H1 (cell line): ENCODE data around the gene PACSIN1. TPM values are rescaled to one million over a fixed set of nuclear protein-coding genes. Genes with fewer than 3 reads are reported as not detected.
A peak's percentile ranks its signal among the peaks of the same experiment; 100 is the strongest.

ENCODE experiments used
- CTCF ChIA-PET: fragments of 300-600 bp; sonication (Branson Sonifier 250); formaldehyde crosslinking; loops from one replicate; lab custom pipeline; 2021; ENCODE audit not compliant: partially characterized antibody; lab: Charles Lee
- POLR2A ChIA-PET: fragments of 300-600 bp; sonication (Branson Sonifier 250); formaldehyde crosslinking; loops from one replicate; lab custom pipeline; 2021; ENCODE audit warnings: inconsistent platforms; ENCODE audit not compliant: partially characterized antibody; lab: Charles Lee
- DNase-seq, 2 experiments: peaks; one replicate each; pipeline versions ENCODE4 v3.0.0 to v3.0.0-alpha.2; 2010 to 2022; ENCODE audit warnings: low spot score in 2 of 2, low read depth in 1 of 2, mixed read lengths in 1 of 2
- FAIRE-seq: peaks from 2 replicates; lab custom pipeline; 2011; peaks lifted over from hg19 to GRCh38; lab: Jason Lieb, UNC
- H2AFZ ChIP-seq: 2 replicates; pipeline ENCODE4 v1.8.1; 2012; ENCODE audit warnings: low read length, inconsistent platforms
- H2AK5ac ChIP-seq: 2 replicates; pipeline ENCODE4 v1.6.1; 2013; ENCODE audit warnings: low read depth, low read length
- H2BK120ac ChIP-seq: replicated peaks from 2 replicates; pipeline ENCODE3; 2013; ENCODE audit warnings: low read depth, low read length, inconsistent platforms
- H2BK12ac ChIP-seq: 2 replicates; pipeline ENCODE4 v1.6.1; 2013; ENCODE audit warnings: low read depth, low read length
- H2BK15ac ChIP-seq: 2 replicates; pipeline ENCODE4 v1.6.1; 2013; ENCODE audit warnings: low read length
- H2BK20ac ChIP-seq: 2 replicates; pipeline ENCODE4 v1.6.1; 2013; ENCODE audit warnings: low read length
- H2BK5ac ChIP-seq: 2 replicates; pipeline ENCODE4 v1.6.1; 2013; ENCODE audit warnings: low read depth, low read length
- H3K14ac ChIP-seq: 2 replicates; pipeline ENCODE4 v1.6.1; 2013; ENCODE audit warnings: inconsistent platforms; ENCODE audit not compliant: insufficient read length
- H3K18ac ChIP-seq: 2 replicates; pipeline ENCODE4 v1.6.1; 2013; ENCODE audit warnings: low read length; ENCODE audit errors: extremely low read depth
- H3K23ac ChIP-seq: 2 replicates; pipeline ENCODE4 v1.6.1; 2013; ENCODE audit warnings: inconsistent platforms; ENCODE audit not compliant: insufficient read length
- H3K23me2 ChIP-seq: 2 replicates; pipeline ENCODE4 v1.6.1; 2013; ENCODE audit warnings: low read depth, low read length
- H3K27ac ChIP-seq: 2 replicates; pipeline ENCODE4 v1.6.1; 2011; ENCODE audit warnings: low read depth, low read length, inconsistent platforms
- H3K27me3 ChIP-seq, 4 experiments: replicated peaks in 1 of 4; 1 replicate in 1 of 4; 2 replicates in 3 of 4; pipeline versions ENCODE4 v1.6.1 to v1.8.1; 2011 to 2013; ENCODE audit warnings: low read length in 3 of 4, mild to moderate bottlenecking in 3 of 4, inconsistent platforms in 2 of 4, mixed read lengths in 2 of 4, moderate library complexity in 1 of 4; ENCODE audit not compliant: control insufficient read depth in 3 of 4, insufficient read depth in 3 of 4; ENCODE audit errors: extremely low read depth in 1 of 4
- H3K36me3 ChIP-seq, 4 experiments: 2 replicates each; pipeline versions ENCODE4 v1.6.1 to v1.8.1; 2011 to 2013; ENCODE audit warnings: mild to moderate bottlenecking in 4 of 4, low read length in 3 of 4, moderate library complexity in 2 of 4, control low read depth in 1 of 4, inconsistent platforms in 1 of 4; ENCODE audit not compliant: insufficient read depth in 4 of 4, control insufficient read depth in 2 of 4
- H3K4ac ChIP-seq: replicated peaks from 2 replicates; pipeline ENCODE3; 2013; ENCODE audit warnings: low read length, low read depth, mixed read lengths, inconsistent platforms; ENCODE audit not compliant: insufficient read length
- H3K4me1 ChIP-seq, 4 experiments: replicated peaks in 1 of 4; 1 replicate in 1 of 4; 2 replicates in 3 of 4; pipeline versions ENCODE4 v1.6.1 to v1.8.1; 2011 to 2013; ENCODE audit warnings: low read length in 3 of 4, inconsistent platforms in 2 of 4, mixed read lengths in 1 of 4; ENCODE audit not compliant: insufficient read depth in 4 of 4, control insufficient read depth in 3 of 4
- H3K4me2 ChIP-seq, 2 experiments: 2 replicates each; pipeline versions ENCODE4 v1.6.1 to v1.8.1; 2011 to 2013; ENCODE audit warnings: low read depth in 2 of 2, low read length in 2 of 2, control low read depth in 1 of 2, inconsistent platforms in 1 of 2, mild to moderate bottlenecking in 1 of 2; ENCODE audit not compliant: insufficient read depth in 1 of 2
- H3K4me3 ChIP-seq, 4 experiments: fragments of 200-600, 300-600 bp in 1 of 4; sonication (generic), shearing (Covaris generic), sonication (Bioruptor Twin) in 1 of 4; 2 replicates each; pipeline versions ENCODE4 v1.5.1 to v1.8.1; 2011 to 2016; ENCODE audit warnings: low read length in 4 of 4, low read depth in 3 of 4, control low read depth in 2 of 4, inconsistent platforms in 2 of 4, mild to moderate bottlenecking in 2 of 4, mixed read lengths in 1 of 4, moderate library complexity in 1 of 4; ENCODE audit not compliant: insufficient read depth in 2 of 4; ENCODE audit errors: extremely low read depth in 1 of 4
- H3K56ac ChIP-seq: replicated peaks from 2 replicates; pipeline ENCODE3; 2013; ENCODE audit warnings: low read depth, mild to moderate bottlenecking, mixed read lengths, low read length, inconsistent platforms; ENCODE audit not compliant: insufficient read length
- H3K79me1 ChIP-seq: 2 replicates; pipeline ENCODE4 v1.6.1; 2013; ENCODE audit warnings: low read depth, low read length, control low read depth
- H3K79me2 ChIP-seq, 2 experiments: 2 replicates each; pipeline versions ENCODE4 v1.6.1 to v1.8.1; 2012 to 2013; ENCODE audit warnings: low read length in 2 of 2, mild to moderate bottlenecking in 2 of 2, inconsistent platforms in 1 of 2; ENCODE audit not compliant: insufficient read depth in 2 of 2, control insufficient read depth in 1 of 2
- H3K9ac ChIP-seq, 4 experiments: replicated peaks in 1 of 4; 1 replicate in 1 of 4; 2 replicates in 3 of 4; pipeline versions ENCODE4 v1.6.1 to v1.8.1; 2011 to 2013; ENCODE audit warnings: low read depth in 3 of 4, low read length in 3 of 4, control low read depth in 2 of 4, mild to moderate bottlenecking in 2 of 4, moderate library complexity in 2 of 4, inconsistent platforms in 1 of 4; ENCODE audit errors: extremely low read depth in 1 of 4
- H3K9me3 ChIP-seq, 2 experiments: 2 replicates each; pipeline versions ENCODE4 v1.6.1 to v1.8.1; 2012 to 2013; ENCODE audit warnings: mild to moderate bottlenecking in 2 of 2, moderate library complexity in 2 of 2, control low read depth in 1 of 2, inconsistent platforms in 1 of 2, low read depth in 1 of 2, low read length in 1 of 2, mixed read lengths in 1 of 2; ENCODE audit not compliant: insufficient read depth in 2 of 2
- H4K20me1 ChIP-seq, 2 experiments: replicated peaks in 1 of 2; 2 replicates each; pipeline versions ENCODE3 to v1.8.1; 2011 to 2013; ENCODE audit warnings: inconsistent platforms in 2 of 2, low read length in 2 of 2, mild to moderate bottlenecking in 1 of 2; ENCODE audit not compliant: insufficient read depth in 2 of 2, control insufficient read depth in 1 of 2
- H4K5ac ChIP-seq: 2 replicates; pipeline ENCODE4 v1.6.1; 2013; ENCODE audit warnings: low read length, low read depth, mixed read lengths, inconsistent platforms; ENCODE audit not compliant: insufficient read length
- H4K8ac ChIP-seq: 2 replicates; pipeline ENCODE4 v1.8.0; 2013; ENCODE audit warnings: mild to moderate bottlenecking, moderate library complexity, low read length, inconsistent platforms; ENCODE audit not compliant: insufficient read depth; ENCODE audit errors: extremely low read depth
- H4K91ac ChIP-seq: replicated peaks from 2 replicates; pipeline ENCODE3; 2013; ENCODE audit warnings: low read length, mixed read lengths, inconsistent platforms; ENCODE audit not compliant: insufficient read length
- BRCA1 ChIP-seq: IDR thresholded peaks from 2 replicates; pipeline ENCODE4 v1.6.1; 2012; ENCODE audit warnings: low read depth, low read length, improper control_type of control experiment
- CHD2 ChIP-seq: IDR thresholded peaks from 2 replicates; pipeline ENCODE4 v1.6.1; 2012; ENCODE audit warnings: low read length, improper control_type of control experiment
- KDM4A ChIP-seq: IDR thresholded peaks from one replicate; pipeline ENCODE4 v1.7.1; 2012; ENCODE audit warnings: low read depth, mild to moderate bottlenecking, moderate library complexity, low read length, inconsistent platforms; ENCODE audit not compliant: severe bottlenecking
- SP2 ChIP-seq: IDR thresholded peaks from 2 replicates; pipeline ENCODE4 v1.6.1; 2012; ENCODE audit warnings: mild to moderate bottlenecking, low read length, inconsistent platforms
- TAF1 ChIP-seq: IDR thresholded peaks from 2 replicates; pipeline ENCODE4 v1.6.1; 2011; ENCODE audit warnings: mild to moderate bottlenecking, low read depth, low read length
- WGBS, 2 experiments: shearing (Covaris generic) in 1 of 2; methylation state at CpG; one replicate each; pipeline versions ENCODE4 v1.1.6 to v1.1.7; 2013 to 2015; ENCODE audit warnings: low lambda C conversion rate in 2 of 2, mixed read lengths in 2 of 2, inconsistent platforms in 1 of 2, low coverage in 1 of 2, missing lambda C conversion rate in 1 of 2; ENCODE audit not compliant: insufficient replicate concordance in 2 of 2, insufficient coverage in 1 of 2, insufficient read length in 1 of 2; ENCODE audit errors: extremely low coverage in 1 of 2, missing lambda C conversion rate in 1 of 2; 5-methylcytosine and 5-hydroxymethylcytosine counted together
- polyA plus RNA-seq, 7 experiments: library from polyadenylated mRNA; depleted of rRNA in 3 of 7; stranded (reverse) in 5 of 7; unstranded in 2 of 7; fragments of >200 nt in 5 of 7; fragments of 200-250 nt in 2 of 7; gene quantifications; 1 replicate in 5 of 7; 2 replicates in 1 of 7; 4 replicates in 1 of 7; pipeline versions ENCODE4 v1.2.1 to v1.2.3, GENCODE V29; 2011 to 2013; ENCODE audit warnings: missing spikeins in 2 of 7, mixed read lengths in 2 of 7
- total RNA-seq: library from RNA; stranded (reverse); fragmentation: NEBNext Ultra II Directional; extraction: Animal tissue kit (Norgen Biotek cat#: 25700); gene quantifications from 2 replicates; pipeline ENCODE4 v1.2.1, GENCODE V29; 2021
- TF ChIP-seq, protein P1 (sequence below), 3 experiments: IDR thresholded peaks; 1 replicate in 2 of 3; 2 replicates in 1 of 3; pipeline versions ENCODE4 v1.5.1 to v1.6.1; 2011; ENCODE audit warnings: low read length in 3 of 3, mild to moderate bottlenecking in 3 of 3, inconsistent platforms in 2 of 3, low read depth in 1 of 3, moderate library complexity in 1 of 3; ENCODE audit not compliant: insufficient read depth in 1 of 3; ENCODE audit errors: control extremely low read depth in 1 of 3

PACSIN1 gene
- total and polyA plus RNA-seq, 2 of the 8 experiments (the other 6 are each of a cell fraction or from before 2014, with no cell fraction given) = 5.9 to 11.1 TPM

DNA sequence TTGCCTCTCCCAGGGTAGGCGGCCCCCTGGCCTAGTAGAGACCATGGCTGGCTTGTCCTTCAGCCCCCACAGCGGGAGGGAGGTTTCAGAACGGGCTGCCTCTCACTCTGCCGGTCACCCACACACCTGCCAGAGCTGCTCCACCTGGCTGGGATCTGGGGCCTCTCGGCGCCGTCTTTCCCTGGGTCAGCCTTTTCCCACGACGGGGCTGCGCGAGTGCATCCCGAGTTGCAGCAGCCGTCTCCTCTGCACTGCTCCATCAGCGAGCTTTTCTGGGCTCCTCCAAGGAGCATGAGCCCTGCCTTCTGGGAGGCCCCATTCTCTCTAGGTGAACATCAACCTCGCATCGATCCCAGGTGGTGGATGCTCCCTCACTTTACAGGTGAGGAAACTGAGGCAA, 106.1 kb downstream of the PACSIN1 start:
- Histone ChIP-seq H3K27me3 (no peaks in the 10 kb centered on the region), H3K4ac (no peak overlapping the region), H3K27ac (no peak overlapping the region), H3K18ac (no peak overlapping the region), H3K79me2 (no peaks in the 10 kb centered on the region), H2BK12ac (no peak overlapping the region), H4K91ac (no peak overlapping the region), H3K9ac (no peak overlapping the region), H3K79me1 (no peaks in the 10 kb centered on the region), H3K56ac (no peak overlapping the region), H3K36me3 (no peaks in the 10 kb centered on the region), H3K23me2 (no peaks in the 10 kb centered on the region), H3K23ac (no peak overlapping the region), H3K14ac (no peak overlapping the region), H4K20me1 (no peaks in the 10 kb centered on the region), H2BK15ac (no peak overlapping the region), H3K4me2 (no peak overlapping the region), H2AFZ (no peak overlapping the region), H3K4me3 (no peak overlapping the region), H4K5ac (no peak overlapping the region), H2BK20ac (no peak overlapping the region), H4K8ac (no peak overlapping the region), H2BK5ac (no peak overlapping the region), H2BK120ac (no peak overlapping the region), H2AK5ac (0 out of 2 replicates have a peak overlapping the region, but pooled peaks have one; percentile 5), H3K4me1 (peaks cover 0 to 19% (median 11%) of the 10 kb centered on the region in 4 experiments), H3K9me3 (no peaks in the 10 kb centered on the region)
- CTCF ChIA-PET = interaction anchor here (1.8 kb wide), 1 partner anchor 112 kb away, joined by 8 read pairs; no protein-coding TSS in a partner anchor
- FAIRE-seq (no peak), DNase-seq (no peak)
- POLR2A ChIA-PET = interaction anchor here (0.7 kb wide), 1 partner anchor 9 kb away, joined by 5 read pairs; no protein-coding TSS in a partner anchor
- 89% methylated on average over 16 of the region's 16 CpGs; no CpG with 5 or more reads in 1 of the 2 experiments for WGBS, 2 experiments
- TF ChIP-seq, protein P1, sequence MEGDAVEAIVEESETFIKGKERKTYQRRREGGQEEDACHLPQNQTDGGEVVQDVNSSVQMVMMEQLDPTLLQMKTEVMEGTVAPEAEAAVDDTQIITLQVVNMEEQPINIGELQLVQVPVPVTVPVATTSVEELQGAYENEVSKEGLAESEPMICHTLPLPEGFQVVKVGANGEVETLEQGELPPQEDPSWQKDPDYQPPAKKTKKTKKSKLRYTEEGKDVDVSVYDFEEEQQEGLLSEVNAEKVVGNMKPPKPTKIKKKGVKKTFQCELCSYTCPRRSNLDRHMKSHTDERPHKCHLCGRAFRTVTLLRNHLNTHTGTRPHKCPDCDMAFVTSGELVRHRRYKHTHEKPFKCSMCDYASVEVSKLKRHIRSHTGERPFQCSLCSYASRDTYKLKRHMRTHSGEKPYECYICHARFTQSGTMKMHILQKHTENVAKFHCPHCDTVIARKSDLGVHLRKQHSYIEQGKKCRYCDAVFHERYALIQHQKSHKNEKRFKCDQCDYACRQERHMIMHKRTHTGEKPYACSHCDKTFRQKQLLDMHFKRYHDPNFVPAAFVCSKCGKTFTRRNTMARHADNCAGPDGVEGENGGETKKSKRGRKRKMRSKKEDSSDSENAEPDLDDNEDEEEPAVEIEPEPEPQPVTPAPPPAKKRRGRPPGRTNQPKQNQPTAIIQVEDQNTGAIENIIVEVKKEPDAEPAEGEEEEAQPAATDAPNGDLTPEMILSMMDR (IDR thresholded peaks at IDR 0.05; ENCODE audit: control extremely low read depth in 1 of 3, insufficient read depth in 1 of 3, low read depth in 1 of 3, low read length in 3 of 3) = no peak
- TF ChIP-seq SP2 = no peak
- no peak for TF ChIP-seq CHD2
- TF ChIP-seq BRCA1 = no peak
- no peak for TF ChIP-seq KDM4A
- no peak for TF ChIP-seq TAF1
